HG03066 (cell line): ENCODE measurements around the gene MMP26.
"Not testable (repeated sequence)": the region's sequence is repeated elsewhere in the genome, so short reads cannot be mapped to it uniquely, and the experiment has no call there.

Experiments
- ATAC-seq: cut with Tn5 transposase; IDR thresholded peaks from one replicate; pipeline ENCODE4 v1.9.1; 2021; ENCODE audit warnings: low read depth; ENCODE audit not compliant: unreplicated experiment

The MMP26 gene

DNA sequence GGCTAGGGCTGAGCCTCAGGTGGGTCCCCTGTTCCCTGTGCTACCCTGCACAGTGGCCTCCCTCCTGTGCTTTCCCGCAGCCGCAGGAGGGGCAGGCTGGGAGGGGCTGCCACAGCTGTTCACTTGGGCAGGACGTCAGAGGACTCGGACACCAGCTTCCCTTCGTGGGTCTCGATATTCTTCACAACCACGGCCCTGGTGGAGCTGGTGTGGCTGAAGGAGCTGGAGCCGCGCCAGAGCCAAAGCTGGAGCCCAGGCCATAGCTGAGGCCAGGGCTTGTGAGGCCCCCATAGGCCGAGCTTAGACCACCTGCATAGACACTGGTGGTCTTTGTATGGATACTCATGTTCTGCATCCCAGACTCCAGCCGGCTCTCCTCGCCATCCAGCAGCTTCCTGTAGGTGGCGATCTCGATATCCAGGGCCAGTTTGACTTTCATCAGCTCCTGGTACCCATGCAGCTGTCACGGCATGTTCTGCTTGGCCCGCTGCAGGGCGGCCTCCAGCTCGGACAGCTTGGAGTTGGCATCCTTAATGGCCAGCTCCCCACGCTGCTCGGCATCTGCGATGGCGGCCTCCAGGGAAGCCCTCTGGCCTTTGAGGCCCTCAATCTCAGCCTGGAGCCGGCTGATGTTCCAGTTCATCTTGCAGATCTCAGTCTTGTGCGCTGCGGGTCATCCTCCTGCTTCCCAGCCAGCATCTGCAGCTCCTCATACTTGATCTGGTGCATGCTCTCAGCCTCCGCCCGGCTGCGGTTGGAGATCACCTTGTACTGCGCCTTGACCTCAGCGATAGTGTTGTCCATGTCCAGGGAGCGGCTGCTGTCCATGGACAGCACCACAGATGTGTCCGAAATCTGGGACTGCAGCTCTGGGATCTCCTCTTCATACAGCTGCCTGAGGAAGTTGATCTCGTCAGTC lies 18.3 kb downstream of the MMP26 start:
- ATAC-seq = not testable (repeated sequence)

DNA sequence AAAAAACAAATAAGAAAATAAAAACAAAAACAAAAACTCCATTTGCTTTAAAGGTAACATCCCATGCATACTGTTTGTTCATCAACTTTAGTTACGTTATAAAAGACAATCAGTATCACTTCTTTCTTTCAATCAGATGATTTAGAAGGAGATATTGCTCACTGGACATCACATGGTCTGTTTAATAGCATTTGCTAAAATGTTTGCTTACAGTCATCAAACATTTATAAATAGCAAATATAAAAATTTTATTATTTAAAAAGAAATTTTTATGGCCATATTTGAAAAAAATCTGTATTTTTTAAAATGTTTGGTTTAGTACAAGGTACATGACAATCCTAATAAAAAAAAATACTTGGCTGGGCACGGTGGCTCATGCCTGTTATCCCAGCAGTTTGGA lies 22.6 kb downstream of the MMP26 start:
- no peak for ATAC-seq

DNA sequence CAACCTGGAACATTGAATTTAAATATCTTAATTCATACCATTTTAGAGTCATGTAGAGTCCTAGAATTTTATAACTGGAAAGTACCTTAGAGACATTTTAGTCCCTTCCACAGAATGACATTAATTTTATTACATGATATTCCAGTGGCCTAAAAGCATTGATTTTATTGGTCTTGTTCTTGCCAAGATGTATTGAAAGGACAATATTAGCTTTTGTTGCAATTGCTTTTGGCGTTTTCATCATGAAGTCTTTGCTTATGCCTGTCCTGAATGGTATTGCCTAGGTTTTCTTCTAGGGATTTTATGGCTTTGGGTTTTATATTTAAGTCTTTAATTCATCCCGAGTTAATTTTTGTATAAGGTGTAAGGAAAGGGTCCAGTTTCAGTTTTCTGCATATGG lies 36.2 kb downstream of the MMP26 start:
- no peak for ATAC-seq

DNA sequence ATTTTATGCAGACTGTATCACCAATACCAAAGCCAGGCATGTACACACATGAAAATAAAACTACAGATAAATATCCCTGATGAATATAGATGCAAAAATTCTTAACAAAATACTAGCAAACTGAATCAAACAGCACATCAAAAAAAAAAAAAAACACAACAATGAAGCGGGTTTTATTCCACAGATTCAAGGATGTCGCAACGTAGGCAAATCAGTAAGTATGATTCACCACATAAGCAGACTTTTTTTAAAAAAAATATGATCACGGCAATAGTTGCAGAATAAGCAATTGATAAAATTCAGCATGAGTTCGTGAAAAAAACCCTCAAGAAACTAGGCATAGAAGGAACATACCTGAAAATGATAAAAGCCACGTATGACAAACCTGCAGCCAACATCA lies 43.9 kb downstream of the MMP26 start:
- no peak for ATAC-seq

DNA sequence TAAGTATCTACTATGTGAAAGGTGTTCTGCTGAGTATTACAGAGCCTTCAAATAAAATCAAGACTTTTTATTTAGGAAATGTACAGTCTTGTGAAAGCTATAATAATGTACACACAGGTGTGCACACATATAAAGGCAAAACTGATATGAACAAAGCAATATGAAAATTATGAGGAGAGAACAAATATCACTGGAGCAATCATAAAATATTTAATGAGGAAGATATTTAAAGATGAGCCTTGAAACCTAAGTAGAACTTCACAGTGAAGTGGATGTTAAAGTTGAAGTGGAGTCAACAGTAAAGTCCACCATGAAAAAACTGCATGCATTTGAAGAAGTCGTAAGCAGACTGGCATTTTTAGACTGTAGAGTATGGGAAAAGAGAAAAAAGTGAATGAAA lies 46.6 kb downstream of the MMP26 start:
- no peak for ATAC-seq
